ENCODE data around the gene C11orf24.

DNA sequence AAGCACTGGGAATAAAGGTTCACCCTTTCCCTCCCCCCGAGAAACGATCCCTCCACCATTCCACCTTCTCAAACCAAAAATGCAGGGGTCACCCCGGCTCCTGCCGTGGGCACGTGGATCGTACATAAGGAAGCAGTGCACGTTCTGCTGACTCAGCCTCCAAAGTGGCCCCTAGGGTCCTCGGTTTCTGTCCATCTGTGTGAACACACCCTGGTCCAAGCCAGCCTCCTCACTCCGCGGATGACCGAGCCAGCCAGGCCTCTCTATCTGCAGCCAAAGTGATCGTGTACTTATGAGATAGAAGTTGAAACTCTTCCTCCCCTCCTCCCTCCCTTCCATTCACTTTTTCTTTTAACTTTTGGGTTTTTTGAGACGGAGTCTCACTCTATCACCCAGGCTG is 16.2 kb downstream of the C11orf24 start:
- TF ChIP-seq POLR2A (IDR thresholded peaks at IDR 0.05; ENCODE audit: low read length) (no peak), SMC3 (IDR thresholded peaks at IDR 0.05) (no peak), CBX8 (IDR thresholded peaks at IDR 0.05) (no peak), EP300 (IDR thresholded peaks at IDR 0.05) (no peak), CEBPB (IDR thresholded peaks at IDR 0.05) (no peak), HOXA7 (CRISPR knock-in tag; IDR thresholded peaks at IDR 0.05) (no peak), ZC3H11A (IDR thresholded peaks at IDR 0.05) (no peak), RAD21 (conservative IDR thresholded peaks at IDR 0.05 in 1 of 2, IDR thresholded peaks at IDR 0.05 in 1 of 2) (no peak), JUN (IDR thresholded peaks at IDR 0.05) (no peak), RFX5 (IDR thresholded peaks at IDR 0.05) (no peak), SREBF2 (IDR thresholded peaks at IDR 0.05) (no peak), HDAC2 (IDR thresholded peaks at IDR 0.05) (no peak)
- TF ChIP-seq, protein P1, sequence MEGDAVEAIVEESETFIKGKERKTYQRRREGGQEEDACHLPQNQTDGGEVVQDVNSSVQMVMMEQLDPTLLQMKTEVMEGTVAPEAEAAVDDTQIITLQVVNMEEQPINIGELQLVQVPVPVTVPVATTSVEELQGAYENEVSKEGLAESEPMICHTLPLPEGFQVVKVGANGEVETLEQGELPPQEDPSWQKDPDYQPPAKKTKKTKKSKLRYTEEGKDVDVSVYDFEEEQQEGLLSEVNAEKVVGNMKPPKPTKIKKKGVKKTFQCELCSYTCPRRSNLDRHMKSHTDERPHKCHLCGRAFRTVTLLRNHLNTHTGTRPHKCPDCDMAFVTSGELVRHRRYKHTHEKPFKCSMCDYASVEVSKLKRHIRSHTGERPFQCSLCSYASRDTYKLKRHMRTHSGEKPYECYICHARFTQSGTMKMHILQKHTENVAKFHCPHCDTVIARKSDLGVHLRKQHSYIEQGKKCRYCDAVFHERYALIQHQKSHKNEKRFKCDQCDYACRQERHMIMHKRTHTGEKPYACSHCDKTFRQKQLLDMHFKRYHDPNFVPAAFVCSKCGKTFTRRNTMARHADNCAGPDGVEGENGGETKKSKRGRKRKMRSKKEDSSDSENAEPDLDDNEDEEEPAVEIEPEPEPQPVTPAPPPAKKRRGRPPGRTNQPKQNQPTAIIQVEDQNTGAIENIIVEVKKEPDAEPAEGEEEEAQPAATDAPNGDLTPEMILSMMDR (IDR thresholded peaks at IDR 0.05), result no peak
- TF ChIP-seq, protein P2, sequence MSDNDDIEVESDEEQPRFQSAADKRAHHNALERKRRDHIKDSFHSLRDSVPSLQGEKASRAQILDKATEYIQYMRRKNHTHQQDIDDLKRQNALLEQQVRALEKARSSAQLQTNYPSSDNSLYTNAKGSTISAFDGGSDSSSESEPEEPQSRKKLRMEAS (IDR thresholded peaks at IDR 0.05), result no peak
